Neuronal stem cell (in vitro differentiated cells): Measurements from ENCODE around the gene MED27.

Experiments used
- DNase-seq: peaks from one replicate; pipeline ENCODE4 v3.0.0-alpha.2; 2013; ENCODE audit warnings: low spot score
- H2AFZ ChIP-seq: one replicate; pipeline ENCODE4 v1.6.1; 2013; ENCODE audit warnings: mild to moderate bottlenecking, low read length, inconsistent platforms
- H2AK5ac ChIP-seq: 2 replicates; pipeline ENCODE4 v1.6.1; 2013; ENCODE audit warnings: low read depth, mild to moderate bottlenecking, inconsistent platforms, low read length, moderate library complexity, mixed read lengths
- H2BK120ac ChIP-seq: 2 replicates; pipeline ENCODE4 v1.6.1; 2013; ENCODE audit warnings: low read depth, mild to moderate bottlenecking, inconsistent platforms, low read length, moderate library complexity, mixed read lengths
- H2BK12ac ChIP-seq: one replicate; pipeline ENCODE4 v1.6.1; 2013; ENCODE audit warnings: low read length, inconsistent platforms
- H2BK15ac ChIP-seq: 2 replicates; pipeline ENCODE4 v1.6.1; 2013; ENCODE audit warnings: mild to moderate bottlenecking, low read length, inconsistent platforms, mixed read lengths
- H2BK5ac ChIP-seq: one replicate; pipeline ENCODE4 v1.6.1; 2013; ENCODE audit warnings: inconsistent platforms, mild to moderate bottlenecking, low read length, moderate library complexity
- H3K14ac ChIP-seq: one replicate; pipeline ENCODE4 v1.6.1; 2013; ENCODE audit warnings: low read length, inconsistent platforms
- H3K18ac ChIP-seq: 2 replicates; pipeline ENCODE4 v1.6.1; 2013; ENCODE audit warnings: low read length, inconsistent platforms
- H3K23ac ChIP-seq: 2 replicates; pipeline ENCODE4 v1.6.1; 2013; ENCODE audit warnings: low read depth, mild to moderate bottlenecking, mixed read lengths, low read length, inconsistent platforms; ENCODE audit not compliant: poor library complexity
- H3K27ac ChIP-seq: replicated peaks from 3 replicates; pipeline ENCODE4 v1.5.1; 2013; ENCODE audit warnings: low read length, inconsistent platforms
- H3K27me3 ChIP-seq, 3 experiments: 2 replicates each; pipeline ENCODE4 v1.6.1; 2013; ENCODE audit warnings: low read length in 3 of 3, mild to moderate bottlenecking in 2 of 3, inconsistent platforms in 1 of 3, low read depth in 1 of 3, mixed read lengths in 1 of 3, moderate library complexity in 1 of 3; ENCODE audit not compliant: control insufficient read depth in 3 of 3, insufficient read depth in 3 of 3
- H3K36me3 ChIP-seq, 2 donors: replicated peaks in 1 of 2; 2 replicates each; pipeline ENCODE4 v1.6.1; 2013; ENCODE audit warnings: low read length in 2 of 2; ENCODE audit not compliant: control insufficient read depth in 2 of 2, insufficient read depth in 2 of 2
- H3K4ac ChIP-seq: 2 replicates; pipeline ENCODE4 v1.6.1; 2013; ENCODE audit warnings: inconsistent platforms, mild to moderate bottlenecking, low read length, moderate library complexity
- H3K4me1 ChIP-seq, 2 donors: 1 replicate in 1 of 2; 2 replicates in 1 of 2; pipeline ENCODE4 v1.6.1; 2013; ENCODE audit warnings: low read length in 2 of 2, low read depth in 1 of 2; ENCODE audit not compliant: control insufficient read depth in 2 of 2, insufficient read depth in 1 of 2
- H3K4me2 ChIP-seq: one replicate; pipeline ENCODE4 v1.6.1; 2013; ENCODE audit warnings: mild to moderate bottlenecking, low read length, inconsistent platforms; ENCODE audit not compliant: insufficient read depth, poor library complexity, severe bottlenecking
- H3K4me3 ChIP-seq, 2 donors: 2 replicates each; pipeline ENCODE4 v1.5.1; 2013; ENCODE audit warnings: low read length in 2 of 2, mild to moderate bottlenecking in 2 of 2, inconsistent platforms in 1 of 2, moderate library complexity in 1 of 2
- H3K79me1 ChIP-seq: one replicate; pipeline ENCODE4 v1.6.1; 2013; ENCODE audit warnings: low read depth, mild to moderate bottlenecking, inconsistent platforms, low read length, moderate library complexity
- H3K9ac ChIP-seq: one replicate; pipeline ENCODE4 v1.6.1; 2013; ENCODE audit warnings: mild to moderate bottlenecking, low read depth, low read length, inconsistent platforms; ENCODE audit not compliant: poor library complexity
- H3K9me3 ChIP-seq, 2 donors: replicated peaks in 1 of 2; 2 replicates each; pipeline versions ENCODE3 to v1.6.1; 2013; ENCODE audit warnings: low read length in 2 of 2, mild to moderate bottlenecking in 2 of 2, inconsistent platforms in 1 of 2, low read depth in 1 of 2, mixed read lengths in 1 of 2, moderate library complexity in 1 of 2; ENCODE audit not compliant: control insufficient read depth in 2 of 2, insufficient read depth in 1 of 2
- H4K8ac ChIP-seq: one replicate; pipeline ENCODE4 v1.6.1; 2013; ENCODE audit warnings: low read depth, mild to moderate bottlenecking, inconsistent platforms, low read length, moderate library complexity
- H4K91ac ChIP-seq: one replicate; pipeline ENCODE4 v1.6.1; 2013; ENCODE audit warnings: low read length, low read depth, mild to moderate bottlenecking, inconsistent platforms; ENCODE audit not compliant: poor library complexity
- WGBS, 2 donors: extraction: QIAGEN DNeasy Blood & Tissue Kit; methylation state at CpG; one replicate each; pipeline ENCODE4 v1.1.7; 2013; ENCODE audit warnings: missing lambda C conversion rate in 2 of 2, mixed read lengths in 1 of 2; ENCODE audit not compliant: insufficient read length in 2 of 2, insufficient replicate concordance in 1 of 2; ENCODE audit errors: extremely low coverage in 2 of 2; 5-methylcytosine and 5-hydroxymethylcytosine counted together

Gene MED27

GRCh38 chr9:131937451-131937850, 142.2 kb downstream of the MED27 start:
- H3K14ac ChIP-seq, result no peak overlapping the region
- H2AFZ ChIP-seq, result no peak overlapping the region
- no peak overlapping the region for H2AK5ac ChIP-seq
- no peak overlapping the region for H3K4ac ChIP-seq
- no peak overlapping the region for H3K23ac ChIP-seq
- no peak for DNase-seq
- peaks cover 2 to 7% of the 10 kb centered on the region in 2 donors for H3K4me1 ChIP-seq
- no peaks in the 10 kb centered on the region for H3K79me1 ChIP-seq
- H3K9me3 ChIP-seq, result no peaks in the 10 kb centered on the region
- no peak overlapping the region for H3K27ac ChIP-seq
- H2BK120ac ChIP-seq, result no peak overlapping the region
- H3K36me3 ChIP-seq, result peaks cover 0 to 24% of the 10 kb centered on the region in 2 donors
- no peak overlapping the region for H3K4me3 ChIP-seq
- no peaks in the 10 kb centered on the region for H3K27me3 ChIP-seq
- no peak overlapping the region for H2BK12ac ChIP-seq
- H3K18ac ChIP-seq, result no peak overlapping the region
- no peak overlapping the region for H3K4me2 ChIP-seq
- H2BK5ac ChIP-seq, result no peak overlapping the region
- no peak overlapping the region for H4K8ac ChIP-seq
- no peak overlapping the region for H4K91ac ChIP-seq
- H2BK15ac ChIP-seq, result no peak overlapping the region
- WGBS, 2 donors, result no CpG with 5 or more reads among the region's 2 CpGs
- H3K9ac ChIP-seq, result no peak overlapping the region

- H3K9ac ChIP-seq, result no peak overlapping the region
- H3K23ac ChIP-seq, result no peak overlapping the region
- H4K8ac ChIP-seq, result no peak overlapping the region
- H3K14ac ChIP-seq, result no peak overlapping the region
- no peak overlapping the region for H2BK15ac ChIP-seq
- H2BK5ac ChIP-seq, result no peak overlapping the region
- peaks cover 2 to 3% of the 10 kb centered on the region in 2 donors for H3K4me1 ChIP-seq
- no peak overlapping the region for H3K4me2 ChIP-seq
- no peak for DNase-seq
- H2AK5ac ChIP-seq, result no peak overlapping the region
- no peak overlapping the region for H2AFZ ChIP-seq
- H3K79me1 ChIP-seq, result no peaks in the 10 kb centered on the region
- no peak overlapping the region for H3K4me3 ChIP-seq
- no peak overlapping the region for H3K18ac ChIP-seq
- WGBS, 2 donors, result no CpG with 5 or more reads among the region's 3 CpGs
- no peak overlapping the region for H3K27ac ChIP-seq
- no peak overlapping the region for H4K91ac ChIP-seq
- H3K9me3 ChIP-seq, result no peaks in the 10 kb centered on the region
- H2BK12ac ChIP-seq, result no peak overlapping the region
- H3K4ac ChIP-seq, result no peak overlapping the region
- peaks cover 0 to 24% of the 10 kb centered on the region in 2 donors for H3K36me3 ChIP-seq
- H3K27me3 ChIP-seq, result no peaks in the 10 kb centered on the region
- H2BK120ac ChIP-seq, result no peak overlapping the region
Measured at GRCh38 chr9:131936929-131937328, 142.7 kb downstream of the MED27 start.

- Histone ChIP-seq H2BK15ac (no peak overlapping the region), H2AFZ (no peak overlapping the region), H3K27me3 (no peaks in the 10 kb centered on the region), H3K9me3 (no peaks in the 10 kb centered on the region), H2BK5ac (no peak overlapping the region), H2AK5ac (no peak overlapping the region), H3K27ac (no peak overlapping the region), H3K9ac (no peak overlapping the region), H3K23ac (no peak overlapping the region), H2BK120ac (no peak overlapping the region), H3K36me3 (peaks cover 0 to 24% of the 10 kb centered on the region in 2 donors), H3K14ac (no peak overlapping the region), H3K4ac (no peak overlapping the region), H2BK12ac (no peak overlapping the region), H3K79me1 (no peaks in the 10 kb centered on the region), H3K18ac (no peak overlapping the region), H3K4me1 (peaks cover 2 to 3% of the 10 kb centered on the region in 2 donors), H4K8ac (no peak overlapping the region), H4K91ac (no peak overlapping the region), H3K4me3 (no peak overlapping the region), H3K4me2 (no peak overlapping the region)
- WGBS, 2 donors, result no CpG with 5 or more reads among the region's 3 CpGs
- DNase-seq, result no peak
Measured at GRCh38 chr9:131934673-131935072, 145.0 kb downstream of the MED27 start.

- WGBS, 2 donors, result no CpG with 5 or more reads among the region's 3 CpGs
- peaks cover 1 to 13% of the 10 kb centered on the region in 2 donors for H3K4me1 ChIP-seq
- no peaks in the 10 kb centered on the region for H3K27me3 ChIP-seq
Measured at GRCh38 chr9:131927091-131927490, 152.6 kb downstream of the MED27 start.

More at GRCh38 chr9:131927091-131927490, 152.6 kb downstream of the MED27 start:
- no peak overlapping the region for H4K91ac ChIP-seq
- no peak overlapping the region for H3K9ac ChIP-seq
- no peaks in the 10 kb centered on the region for H3K36me3 ChIP-seq
- no peak overlapping the region for H2BK120ac ChIP-seq
- no peak overlapping the region for H3K14ac ChIP-seq
- H2AFZ ChIP-seq, result no peak overlapping the region
- no peak overlapping the region for H3K27ac ChIP-seq
- H3K9me3 ChIP-seq, result no peaks in the 10 kb centered on the region
- DNase-seq, result no peak
- no peak overlapping the region for H2BK12ac ChIP-seq
- no peak overlapping the region for H3K4me3 ChIP-seq
- no peaks in the 10 kb centered on the region for H3K79me1 ChIP-seq
- H2AK5ac ChIP-seq, result no peak overlapping the region
- no peak overlapping the region for H3K18ac ChIP-seq
- no peak overlapping the region for H4K8ac ChIP-seq
- H3K23ac ChIP-seq, result no peak overlapping the region
- no peak overlapping the region for H3K4ac ChIP-seq
- no peak overlapping the region for H2BK5ac ChIP-seq
- no peak overlapping the region for H2BK15ac ChIP-seq
- H3K4me2 ChIP-seq, result no peak overlapping the region
